DMS79 treated with DMSO at 0.1 percent for 48 hours (cell line): ENCODE results near the gene TAX1BP1.

Experiments used
- DNase-seq: peaks from one replicate; lab custom pipeline; 2025; lab: John Stamatoyannopoulos, UW

The TAX1BP1 gene

GRCh38 chr7:27739301-27739908 lies 557 bp upstream of the TAX1BP1 start:
- peak; percentile 73 for DNase-seq

DNA sequence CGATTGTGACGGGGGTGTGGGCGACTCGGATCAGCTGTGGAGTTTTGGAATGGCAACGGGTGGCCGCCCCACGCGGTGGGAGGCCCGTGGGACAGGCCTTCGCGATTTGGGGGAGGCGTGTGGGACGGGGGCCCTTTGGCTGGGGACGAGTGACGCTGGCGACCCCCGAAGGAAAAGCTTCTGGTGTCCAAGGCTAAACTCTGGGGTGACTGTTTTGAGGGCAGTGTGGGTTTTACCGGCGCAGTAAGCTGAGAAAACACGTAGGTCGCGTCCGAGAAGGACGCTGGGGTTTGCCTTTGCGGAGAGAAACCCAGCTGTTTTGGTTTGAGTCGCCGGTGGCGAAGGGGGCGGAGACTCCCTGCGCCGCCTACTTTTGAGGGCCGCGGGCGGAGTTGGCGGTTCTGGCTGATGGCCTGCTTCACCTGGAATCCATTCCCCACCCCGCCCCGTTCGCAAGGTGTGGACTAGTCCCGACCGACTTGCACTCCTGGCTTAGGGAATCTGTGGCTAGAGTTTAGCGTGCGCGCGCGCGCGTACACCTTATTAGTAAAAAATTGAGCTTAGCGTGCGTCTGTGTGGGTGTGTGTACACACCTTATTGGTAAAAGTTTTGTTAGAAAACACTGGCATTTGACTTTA lies 606 bp downstream of the TAX1BP1 start:
- peak; percentile 93 for DNase-seq

- DNase-seq = peak; percentile 15
These were observed 2.2 kb downstream of the TAX1BP1 start for GRCh38 chr7:27742091-27742710.

- DNase-seq = peak; percentile 49
These were observed 5.2 kb downstream of the TAX1BP1 start for GRCh38 chr7:27745064-27745583.

DNA sequence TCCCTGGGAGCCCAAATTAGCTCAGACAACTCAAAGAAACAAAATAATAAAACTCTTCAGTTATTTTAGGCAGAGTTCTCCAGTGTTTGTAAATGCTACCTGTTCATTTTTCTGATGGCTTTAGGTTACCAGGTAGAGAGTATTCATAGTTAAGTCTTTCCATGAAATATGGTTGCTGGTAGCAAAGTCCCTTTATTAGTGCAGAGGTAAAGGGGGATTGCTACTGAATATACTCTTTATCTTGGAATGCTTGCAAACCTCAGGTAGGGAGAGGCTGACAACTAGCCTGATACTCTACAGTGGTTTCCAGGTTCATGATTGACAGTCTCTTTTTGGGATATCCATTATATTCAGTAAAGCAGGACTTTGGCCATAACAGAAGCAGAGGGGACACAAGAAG lies 6.5 kb downstream of the TAX1BP1 start:
- no peak for DNase-seq

DNA sequence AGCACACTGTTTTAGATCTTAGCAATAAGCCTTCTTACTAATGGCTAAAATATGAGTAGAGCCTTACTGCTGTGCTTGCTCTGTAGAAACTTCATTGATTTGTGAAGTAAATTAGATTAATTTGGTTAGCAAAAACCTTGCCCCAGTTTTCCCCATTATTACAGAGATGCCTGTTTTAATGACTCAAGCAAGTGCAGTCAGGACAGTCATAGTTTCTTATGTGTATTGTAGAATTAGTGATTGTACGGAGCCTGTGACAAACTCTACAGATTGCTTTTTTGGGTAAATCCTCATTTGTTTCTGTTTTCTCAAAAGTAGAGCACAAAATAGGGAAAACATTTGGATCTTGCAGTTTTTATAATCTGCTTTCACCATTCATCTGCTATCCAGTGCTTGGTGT lies 7.0 kb downstream of the TAX1BP1 start:
- DNase-seq = no peak

DNA sequence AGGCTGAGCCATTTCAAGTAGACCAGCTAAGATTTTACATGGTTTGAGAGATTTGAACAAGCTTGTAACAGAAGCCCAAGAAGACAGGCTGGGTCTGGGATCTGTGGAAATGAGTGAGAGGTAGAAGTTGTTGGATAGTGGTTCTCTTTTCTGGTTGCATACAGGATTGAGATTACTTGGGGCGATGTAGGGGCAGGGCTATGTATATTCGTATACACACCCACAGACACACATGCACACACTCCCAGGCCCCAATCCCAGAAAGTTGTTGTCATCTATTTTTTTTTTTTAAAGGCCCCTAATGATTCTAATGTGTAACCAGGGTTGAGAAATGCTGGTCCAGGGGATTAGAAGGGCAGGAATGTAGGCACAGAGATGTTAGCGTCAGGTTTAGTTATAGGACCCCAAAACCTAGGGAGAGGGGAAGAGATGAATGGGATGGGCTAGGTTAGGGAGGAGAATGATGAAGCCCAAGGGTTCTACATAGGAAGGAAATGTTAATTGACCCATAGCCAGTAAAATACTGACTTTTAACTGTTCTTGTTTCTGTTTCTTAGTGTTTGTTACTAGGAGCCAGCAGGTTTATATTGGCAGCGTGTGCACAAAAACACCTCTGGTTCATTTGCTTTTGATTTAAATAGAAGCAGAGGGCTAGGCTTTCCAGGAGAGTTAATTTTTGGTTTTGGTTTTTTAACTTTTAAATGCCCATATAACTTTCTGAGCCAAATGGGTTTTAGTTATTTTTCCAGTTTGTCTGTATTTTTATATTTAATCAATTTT lies 7.8 kb downstream of the TAX1BP1 start:
- DNase-seq = no peak

DNA sequence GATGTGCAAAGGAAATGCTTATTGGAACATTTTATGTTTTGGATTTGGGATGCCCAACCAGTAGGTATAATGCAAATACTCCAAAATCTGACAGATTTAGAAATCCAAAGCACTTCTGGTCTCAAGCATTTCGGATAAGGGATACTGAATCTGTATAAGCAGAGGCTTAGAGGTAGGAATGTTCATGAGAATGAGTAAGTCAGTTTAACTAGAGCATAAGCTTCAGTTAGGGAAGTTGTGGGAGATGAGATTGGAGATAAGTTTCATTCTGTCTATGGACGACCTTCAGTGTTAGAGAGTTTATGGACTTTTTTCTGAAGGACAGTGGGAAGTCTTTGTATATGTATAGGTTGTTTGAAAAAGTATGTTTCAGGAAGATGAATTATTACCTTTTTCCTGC lies 10.4 kb downstream of the TAX1BP1 start:
- DNase-seq = no peak

DNA sequence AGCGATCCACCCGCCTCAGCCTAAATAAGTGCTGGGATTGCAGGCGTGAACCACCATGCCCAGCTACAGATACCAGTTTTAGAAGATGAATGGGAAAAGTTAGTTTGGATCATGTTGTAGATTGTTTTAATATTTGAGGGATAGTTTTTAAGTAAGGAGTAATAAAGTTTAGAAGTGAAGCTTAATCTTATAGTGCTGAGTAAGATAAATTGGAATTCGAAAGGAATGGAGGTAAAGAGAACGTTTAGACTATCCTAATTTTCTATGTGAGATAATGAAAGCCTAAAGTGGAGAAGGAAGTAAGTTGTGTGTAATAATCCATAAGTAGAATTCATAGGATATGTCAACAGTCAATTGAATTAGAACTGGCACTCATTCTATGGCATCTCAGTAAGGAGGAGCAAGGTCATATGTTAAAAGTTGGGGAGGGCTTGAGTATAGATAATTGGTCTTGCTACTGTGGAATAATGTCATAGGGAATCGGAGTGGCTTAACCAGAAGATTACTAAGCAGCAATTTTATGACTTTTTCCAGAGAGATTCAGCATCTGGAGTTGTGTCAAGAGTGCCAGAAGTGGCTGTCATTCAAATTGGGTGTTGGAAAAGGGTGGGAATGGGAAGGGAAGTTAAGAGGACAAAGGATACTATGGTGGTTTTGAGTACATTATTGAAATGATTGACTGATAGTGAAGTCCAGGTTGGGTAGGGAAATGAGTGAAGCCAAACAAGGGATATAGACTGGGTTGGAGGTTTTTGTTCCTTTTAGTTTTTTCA lies 12.1 kb downstream of the TAX1BP1 start:
- DNase-seq = no peak

DNA sequence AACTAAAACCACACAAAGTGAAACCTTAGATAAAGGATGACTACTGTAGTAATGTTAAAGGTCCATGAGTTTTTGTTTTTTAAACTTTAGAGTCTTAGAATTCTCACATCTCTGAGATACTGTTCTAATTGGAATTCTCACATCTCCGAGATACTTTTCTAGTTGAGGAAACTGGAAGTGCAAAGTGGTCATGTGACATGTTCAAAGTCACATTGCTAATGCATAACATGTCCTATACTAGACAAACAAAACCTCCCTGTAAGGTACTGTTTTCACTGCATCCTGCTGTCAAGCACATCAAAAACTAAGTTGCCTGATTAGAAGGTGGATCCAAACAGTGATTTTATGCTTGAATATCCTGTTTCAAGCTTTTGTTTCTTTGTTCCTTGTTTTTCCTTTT lies 13.9 kb downstream of the TAX1BP1 start:
- DNase-seq = no peak

DNA sequence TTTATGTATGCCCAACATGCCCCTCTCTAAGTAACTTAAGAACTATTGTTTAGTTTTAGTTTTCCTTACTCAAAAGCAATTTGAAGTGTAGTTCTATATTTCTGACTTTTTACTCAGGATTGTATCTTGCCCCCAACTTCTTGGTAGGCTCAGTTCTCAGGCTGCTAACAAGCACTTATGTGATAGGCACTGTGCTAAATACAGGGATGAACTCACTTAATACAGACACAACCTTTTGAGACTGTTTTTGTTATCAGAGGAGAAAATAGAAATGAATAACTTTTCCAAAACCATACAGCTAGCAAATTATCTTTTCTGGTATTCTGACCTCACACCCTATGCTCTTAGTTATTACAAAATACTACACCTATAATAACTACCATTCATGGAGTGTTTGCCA lies 16.3 kb downstream of the TAX1BP1 start:
- no peak for DNase-seq

GRCh38 chr7:27759491-27759890 lies 19.5 kb downstream of the TAX1BP1 start:
- no peak for DNase-seq

DNA sequence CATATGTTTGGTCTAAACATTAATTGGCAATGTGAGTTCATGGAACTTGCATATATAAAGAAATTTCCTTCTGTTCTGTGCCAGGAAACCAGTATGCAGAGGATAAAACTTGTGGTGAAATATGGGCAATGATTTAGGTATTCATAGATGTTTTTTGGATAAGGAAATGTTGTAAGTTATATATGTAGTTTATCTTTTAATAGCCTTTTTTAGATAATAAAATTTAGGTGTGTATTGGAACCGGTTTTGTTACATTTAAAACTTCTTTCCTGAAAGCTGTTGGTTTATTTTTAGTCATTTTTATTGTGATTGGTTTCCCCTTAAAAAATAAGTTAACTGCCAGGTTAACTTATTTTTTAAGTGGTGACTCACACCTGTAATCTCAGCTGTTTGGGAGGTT lies 22.1 kb downstream of the TAX1BP1 start:
- DNase-seq = no peak

- no peak for DNase-seq
These were observed 24.1 kb downstream of the TAX1BP1 start for GRCh38 chr7:27763983-27764508.

DNA sequence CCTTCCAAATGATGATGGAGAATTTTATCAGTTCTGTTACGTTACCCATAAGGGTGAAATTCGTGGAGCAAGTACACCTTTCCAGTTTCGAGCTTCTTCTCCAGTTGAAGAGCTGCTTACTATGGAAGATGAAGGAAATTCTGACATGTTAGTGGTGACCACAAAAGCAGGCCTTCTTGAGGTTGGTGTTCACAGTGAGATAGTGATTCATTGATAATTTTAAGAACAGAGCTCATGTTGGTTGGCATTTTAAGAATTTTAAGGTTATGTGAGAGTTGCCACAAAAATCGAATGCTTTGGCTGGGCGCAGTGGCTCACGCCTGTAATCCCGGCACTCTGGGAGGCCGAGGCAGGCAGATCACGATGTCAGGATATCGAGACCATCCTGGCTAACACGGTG lies 25.9 kb downstream of the TAX1BP1 start:
- no peak for DNase-seq

GRCh38 chr7:27767374-27767773 lies 27.4 kb downstream of the TAX1BP1 start:
- DNase-seq = no peak

DNA sequence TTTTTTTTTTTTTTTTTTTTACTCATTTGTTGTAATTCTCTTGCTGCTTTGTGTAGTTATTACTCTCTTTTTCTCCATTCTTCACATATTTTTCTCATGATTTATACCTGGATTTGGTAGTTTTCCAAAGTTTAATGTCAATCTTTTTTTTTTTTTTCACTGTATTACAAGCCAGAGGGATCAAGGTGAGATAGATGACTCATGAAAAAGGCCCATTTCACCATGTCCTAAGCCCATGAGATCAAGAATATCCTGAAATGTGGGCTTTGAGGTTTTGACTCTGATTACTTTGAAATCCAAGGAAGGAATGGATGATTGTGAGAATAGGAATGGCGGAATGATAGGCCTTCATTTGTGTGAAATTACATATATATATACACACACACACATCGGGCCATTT lies 31.1 kb downstream of the TAX1BP1 start:
- no peak for DNase-seq

- DNase-seq = no peak
These were observed 34.9 kb downstream of the TAX1BP1 start for GRCh38 chr7:27774717-27775328.

DNA sequence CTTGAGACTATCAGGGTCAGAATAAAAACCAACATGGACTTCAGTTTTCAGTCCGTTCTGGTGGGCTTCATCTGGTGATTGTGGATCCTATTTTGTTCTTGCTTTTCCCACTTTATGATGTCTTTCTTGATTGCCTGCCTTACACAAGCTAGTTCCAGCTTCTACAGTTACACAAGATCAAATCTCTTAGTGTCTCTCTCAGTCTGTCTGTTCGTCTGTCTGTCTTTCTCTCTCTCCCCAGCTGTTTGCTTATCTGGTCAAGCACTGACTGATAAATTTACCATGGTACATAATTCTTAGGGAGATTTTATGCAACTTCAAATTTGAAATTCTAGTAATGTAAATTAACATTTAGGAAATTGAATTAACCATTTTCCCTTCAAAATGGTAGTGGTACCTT lies 35.8 kb downstream of the TAX1BP1 start:
- DNase-seq = no peak

DNA sequence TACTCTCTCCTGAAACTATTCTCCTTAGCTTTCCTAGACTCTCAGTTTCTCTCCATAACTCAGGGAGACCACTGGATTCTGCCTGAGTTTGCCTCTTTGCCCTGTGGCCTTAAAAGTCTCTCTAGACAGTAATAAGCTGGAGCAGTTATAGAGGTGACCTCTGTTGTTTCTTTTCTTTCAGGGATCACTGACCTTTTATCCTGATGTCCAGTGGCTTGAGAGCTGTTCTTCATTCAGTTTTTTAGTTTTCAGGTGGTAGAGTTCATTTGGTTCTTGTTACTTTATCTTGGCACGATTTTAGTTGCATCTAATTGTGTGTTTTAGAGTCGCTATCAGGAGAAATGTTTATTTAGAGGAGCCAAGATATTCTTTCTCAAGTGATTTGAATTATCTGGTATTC lies 37.7 kb downstream of the TAX1BP1 start:
- DNase-seq = no peak

GRCh38 chr7:27779873-27780272 lies 39.9 kb downstream of the TAX1BP1 start:
- no peak for DNase-seq
